ENCODE results near the gene OSBPL8. TPM values are rescaled to one million over a fixed set of nuclear protein-coding genes. Genes with fewer than 3 reads are reported as not detected.
A peak's percentile ranks its signal among the peaks of the same experiment; 100 is the strongest.
"Not testable (repeated sequence)": the region's sequence is repeated elsewhere in the genome, so short reads cannot be mapped to it uniquely, and the experiment has no call there.

OSBPL8 gene
- total and polyA plus RNA-seq, 5 experiments from 2014 or later, result 103 to 143 (median 114) TPM

DNA sequence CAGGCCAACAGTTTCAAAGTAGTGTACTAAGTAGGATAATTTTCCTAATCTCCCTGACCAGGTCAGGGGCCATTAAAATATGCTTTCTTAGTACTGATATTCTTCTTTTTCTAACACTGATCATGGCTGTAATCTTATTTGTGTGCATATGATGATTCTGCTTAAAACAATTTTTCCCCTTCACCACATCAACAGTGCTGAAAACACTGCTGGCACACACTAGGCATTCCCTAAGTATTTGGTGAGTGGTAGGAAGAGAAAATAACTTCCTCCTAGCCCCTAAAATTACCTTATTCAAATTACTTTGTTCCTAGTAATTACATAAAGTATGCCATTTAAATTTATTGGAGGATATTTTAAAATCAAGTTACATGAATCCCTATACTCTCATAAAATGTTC, 161.5 kb downstream of the OSBPL8 start:
- Mint-ChIP-seq H3K4me1 (peaks cover 0 to 2% (median 0%) of the 10 kb centered on the region in 4 donors), H3K4me3 (no peak overlapping the region), H3K9me3 (no peaks in the 10 kb centered on the region), H3K27ac (no peak overlapping the region), H3K27me3 (no peaks in the 10 kb centered on the region), H3K36me3 (peaks cover 0 to 64% (median 6%) of the 10 kb centered on the region in 3 donors)
- POLR2A ChIA-PET, result no interaction called here
- ATAC-seq (no peak), DNase-seq (no peak)

DNA sequence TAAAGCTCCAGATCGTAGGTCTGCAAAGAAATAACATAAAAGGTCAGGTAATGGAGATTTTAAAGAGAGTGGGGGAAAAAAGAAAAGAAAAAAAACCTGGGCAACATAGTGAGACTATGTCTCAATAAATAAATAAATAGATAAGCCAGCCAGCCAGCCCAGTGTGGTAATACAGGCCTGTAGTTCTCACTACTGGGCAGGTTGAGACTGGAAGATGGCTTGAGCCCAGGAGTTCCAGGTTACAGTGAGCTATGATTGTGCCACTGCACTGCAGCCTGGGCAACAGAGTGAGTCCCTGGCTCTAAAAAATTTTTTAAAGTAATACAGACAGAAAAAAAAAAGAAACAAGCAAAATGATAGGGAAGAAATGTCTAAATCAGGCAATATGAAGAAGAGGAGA, 168.1 kb downstream of the OSBPL8 start:
- Mint-ChIP-seq H3K9me3 (no peaks in the 10 kb centered on the region), H3K4me3 (no peak overlapping the region), H3K36me3 (peaks cover 5 to 80% (median 24%) of the 10 kb centered on the region in 3 donors), H3K27me3 (no peaks in the 10 kb centered on the region), H3K27ac (peak overlapping the region in 3 of 10 donors; percentile 41 to 68 (median 55)), H3K4me1 (no peaks in the 10 kb centered on the region)
- ATAC-seq (no peak), DNase-seq (no peak)
- POLR2A ChIA-PET, result no interaction called here

DNA sequence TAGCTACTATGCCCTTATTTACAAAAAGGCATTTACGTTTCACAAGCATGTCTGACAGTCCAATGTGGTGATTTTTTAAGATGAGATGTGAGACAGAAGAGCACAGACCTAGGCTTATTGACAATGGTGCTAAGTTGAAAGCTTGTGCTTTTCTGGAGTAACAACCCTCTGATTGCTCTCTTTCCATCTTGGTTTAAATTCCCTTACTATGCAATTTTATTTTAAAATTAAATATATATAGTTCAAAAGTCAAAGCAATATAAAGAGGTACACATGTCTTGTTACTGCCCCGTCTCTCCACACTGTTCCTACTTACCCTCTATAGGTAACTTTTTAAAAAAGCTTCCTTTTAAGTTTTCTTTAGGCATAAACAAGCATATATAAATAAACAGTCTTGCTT, 172.0 kb downstream of the OSBPL8 start:
- ATAC-seq (no peak), DNase-seq (no peak)
- no peak overlapping the region for H3K4me3 Mint-ChIP-seq
- H3K9me3 Mint-ChIP-seq, result no peaks in the 10 kb centered on the region
- peaks cover 0 to 2% (median 0%) of the 10 kb centered on the region in 4 donors for H3K4me1 Mint-ChIP-seq
- H3K27me3 Mint-ChIP-seq, result no peaks in the 10 kb centered on the region
- no peak overlapping the region for H3K27ac Mint-ChIP-seq
- POLR2A ChIA-PET, result interaction anchor here (0.6 kb wide), 1 partner anchor 42 kb away, joined by 3 read pairs; no protein-coding TSS in a partner anchor
- H3K36me3 Mint-ChIP-seq, result peaks cover 9 to 90% (median 30%) of the 10 kb centered on the region in 3 donors

DNA sequence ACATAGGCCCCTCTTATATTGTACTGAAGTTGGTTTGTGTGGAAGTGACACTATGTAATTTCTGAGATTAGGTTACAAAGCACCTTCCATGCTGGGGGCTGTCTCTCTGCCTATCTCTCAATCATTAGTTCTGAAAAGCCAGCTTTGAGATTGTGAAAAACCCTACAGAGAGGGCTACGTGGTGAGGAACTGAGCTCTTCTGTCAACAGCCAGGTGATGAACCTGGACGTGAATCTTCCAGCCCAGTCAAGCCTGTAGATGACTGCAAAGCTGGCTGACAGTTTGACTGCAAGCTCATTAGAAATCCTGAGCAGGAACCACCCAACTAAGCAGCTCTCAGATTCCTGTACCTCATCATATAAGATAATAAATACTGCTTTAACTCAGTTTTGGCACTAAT, 175.0 kb downstream of the OSBPL8 start:
- H3K27me3 Mint-ChIP-seq, result no peaks in the 10 kb centered on the region
- no peak for DNase-seq
- POLR2A ChIA-PET, result interaction anchor here (0.5 kb wide), 1 partner anchor 113 kb away, joined by 5 read pairs; no protein-coding TSS in a partner anchor
- H3K9me3 Mint-ChIP-seq, result no peaks in the 10 kb centered on the region
- peaks cover 0 to 2% (median 0%) of the 10 kb centered on the region in 4 donors for H3K4me1 Mint-ChIP-seq
- no peak overlapping the region for H3K4me3 Mint-ChIP-seq
- ATAC-seq, result no peak
- no peak overlapping the region for H3K27ac Mint-ChIP-seq
- H3K36me3 Mint-ChIP-seq, result peaks cover 3 to 81% (median 28%) of the 10 kb centered on the region in 3 donors

DNA sequence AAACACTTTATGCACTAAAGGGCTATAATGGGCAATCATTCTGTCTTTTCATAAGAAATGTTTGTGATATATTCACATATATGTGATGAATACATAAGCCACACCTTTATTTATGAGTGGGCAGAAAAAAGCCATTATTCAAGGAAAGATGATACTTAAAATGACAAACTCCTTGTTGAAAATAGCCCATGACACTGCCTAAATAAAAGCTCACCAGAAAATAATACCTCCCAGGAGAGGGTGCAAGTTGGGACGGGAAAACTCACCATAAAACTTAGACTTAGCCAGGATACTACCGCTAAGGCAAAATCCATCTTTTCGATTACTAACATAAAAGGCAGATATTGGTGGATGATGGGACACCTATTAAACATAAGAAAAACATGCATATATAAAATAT, 175.6 kb downstream of the OSBPL8 start:
- no peak for DNase-seq
- H3K4me1 Mint-ChIP-seq, result peaks cover 0 to 2% (median 0%) of the 10 kb centered on the region in 4 donors
- no peaks in the 10 kb centered on the region for H3K9me3 Mint-ChIP-seq
- no peaks in the 10 kb centered on the region for H3K27me3 Mint-ChIP-seq
- peaks cover 3 to 80% (median 26%) of the 10 kb centered on the region in 3 donors for H3K36me3 Mint-ChIP-seq
- POLR2A ChIA-PET, result no interaction called here
- no peak overlapping the region for H3K27ac Mint-ChIP-seq
- no peak overlapping the region for H3K4me3 Mint-ChIP-seq
- ATAC-seq, result no peak

DNA sequence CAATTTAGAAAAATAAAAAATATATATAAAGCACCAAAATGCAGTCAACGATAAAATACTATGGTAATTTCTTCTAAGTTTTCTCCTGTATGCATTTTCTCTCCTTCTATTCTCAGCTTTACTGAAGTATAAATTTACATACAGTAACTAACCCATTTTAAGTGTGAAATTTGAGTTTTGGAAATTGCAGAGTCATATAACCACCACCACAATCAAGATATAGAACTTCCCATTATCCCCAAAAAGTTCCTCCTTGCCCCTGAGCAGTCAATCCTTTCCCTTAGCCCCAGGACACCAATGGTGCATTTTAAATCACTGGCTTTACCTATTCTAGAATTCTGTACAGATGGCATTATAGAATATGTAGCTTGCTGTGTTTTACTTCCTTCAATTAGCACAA, 180.3 kb downstream of the OSBPL8 start:
- no peaks in the 10 kb centered on the region for H3K27me3 Mint-ChIP-seq
- H3K4me3 Mint-ChIP-seq, result no peak overlapping the region
- no peaks in the 10 kb centered on the region for H3K4me1 Mint-ChIP-seq
- DNase-seq, result no peak
- no peak for ATAC-seq
- H3K9me3 Mint-ChIP-seq, result no peaks in the 10 kb centered on the region
- peaks cover 0 to 80% (median 44%) of the 10 kb centered on the region in 3 donors for H3K36me3 Mint-ChIP-seq
- peak overlapping the region in 2 of 10 donors; percentile 12 for H3K27ac Mint-ChIP-seq
- POLR2A ChIA-PET, result no interaction called here

DNA sequence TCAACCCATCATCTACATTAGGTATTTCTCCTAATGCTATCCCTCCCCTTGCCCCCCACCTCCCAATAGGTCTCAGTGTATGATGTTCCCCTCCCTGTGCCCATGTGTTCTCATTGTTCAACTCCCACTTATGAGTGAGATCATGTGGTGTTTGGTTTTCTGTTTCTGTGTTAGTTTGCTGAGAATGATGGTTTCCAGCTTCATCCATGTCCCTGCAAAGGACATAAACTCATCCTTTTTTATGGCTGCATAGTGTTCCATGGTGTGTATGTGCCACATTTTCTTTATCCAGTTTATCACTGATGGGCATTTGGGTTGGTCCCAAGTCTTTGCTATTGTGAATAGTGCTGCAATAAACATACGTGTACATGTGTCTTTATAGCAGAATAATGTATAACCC, 182.7 kb downstream of the OSBPL8 start:
- H3K27ac Mint-ChIP-seq, result peak overlapping the region in 1 of 10 donors; percentile 10
- H3K27me3 Mint-ChIP-seq, H3K4me3 Mint-ChIP-seq, POLR2A ChIA-PET, H3K4me1 Mint-ChIP-seq, DNase-seq, ATAC-seq, H3K9me3 Mint-ChIP-seq: not testable (repeated sequence)
- H3K36me3 Mint-ChIP-seq, result peaks cover 0 to 79% (median 48%) of the 10 kb centered on the region in 3 donors

DNA sequence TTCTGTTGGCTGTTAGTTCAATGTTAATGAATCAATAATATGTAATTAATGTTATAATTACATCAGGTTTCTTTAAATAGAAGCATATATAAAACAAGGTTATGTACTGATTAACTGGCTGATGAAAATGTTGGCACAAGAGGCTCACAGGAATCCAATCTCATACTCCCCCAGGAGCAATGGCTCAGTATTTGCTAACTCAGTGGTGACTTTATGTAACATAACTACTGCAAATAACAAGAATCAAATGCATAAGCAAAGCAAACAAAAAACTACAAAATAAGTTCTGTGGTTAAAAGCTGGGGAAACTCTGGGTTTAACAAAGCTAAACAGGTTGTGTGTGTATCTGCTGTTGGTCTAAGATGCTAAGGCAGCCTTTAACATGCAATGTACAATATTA, 183.6 kb downstream of the OSBPL8 start:
- Mint-ChIP-seq H3K36me3 (peaks cover 0 to 78% (median 50%) of the 10 kb centered on the region in 3 donors), H3K4me3 (no peak overlapping the region), H3K27ac (no peak overlapping the region), H3K4me1 (no peaks in the 10 kb centered on the region), H3K27me3 (no peaks in the 10 kb centered on the region), H3K9me3 (no peaks in the 10 kb centered on the region)
- POLR2A ChIA-PET, result no interaction called here
- ATAC-seq (no peak), DNase-seq (no peak)

DNA sequence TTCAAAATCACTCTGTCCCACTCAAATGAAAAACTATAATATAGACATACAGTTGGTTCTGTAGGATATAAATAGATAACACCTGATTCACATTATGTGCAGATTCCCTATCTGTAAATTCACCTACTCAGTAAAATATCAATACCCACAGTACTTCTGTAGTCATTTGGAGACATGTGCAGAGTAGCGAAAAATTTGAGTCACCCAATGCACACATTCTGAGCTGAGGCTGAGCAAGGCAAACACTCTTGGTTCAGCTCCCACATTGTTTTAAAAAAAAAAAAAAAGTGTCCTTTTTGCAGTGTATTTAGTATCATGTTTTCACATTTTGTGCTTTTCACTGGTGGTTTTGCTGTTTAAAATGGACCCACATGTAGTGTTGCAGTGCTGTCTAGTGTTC, 184.1 kb downstream of the OSBPL8 start:
- Mint-ChIP-seq H3K36me3 (peaks cover 0 to 81% (median 55%) of the 10 kb centered on the region in 3 donors), H3K9me3 (no peaks in the 10 kb centered on the region), H3K4me3 (no peak overlapping the region), H3K27me3 (no peaks in the 10 kb centered on the region), H3K27ac (no peak overlapping the region), H3K4me1 (no peaks in the 10 kb centered on the region)
- POLR2A ChIA-PET, result no interaction called here
- no peak for ATAC-seq
- no peak for DNase-seq

DNA sequence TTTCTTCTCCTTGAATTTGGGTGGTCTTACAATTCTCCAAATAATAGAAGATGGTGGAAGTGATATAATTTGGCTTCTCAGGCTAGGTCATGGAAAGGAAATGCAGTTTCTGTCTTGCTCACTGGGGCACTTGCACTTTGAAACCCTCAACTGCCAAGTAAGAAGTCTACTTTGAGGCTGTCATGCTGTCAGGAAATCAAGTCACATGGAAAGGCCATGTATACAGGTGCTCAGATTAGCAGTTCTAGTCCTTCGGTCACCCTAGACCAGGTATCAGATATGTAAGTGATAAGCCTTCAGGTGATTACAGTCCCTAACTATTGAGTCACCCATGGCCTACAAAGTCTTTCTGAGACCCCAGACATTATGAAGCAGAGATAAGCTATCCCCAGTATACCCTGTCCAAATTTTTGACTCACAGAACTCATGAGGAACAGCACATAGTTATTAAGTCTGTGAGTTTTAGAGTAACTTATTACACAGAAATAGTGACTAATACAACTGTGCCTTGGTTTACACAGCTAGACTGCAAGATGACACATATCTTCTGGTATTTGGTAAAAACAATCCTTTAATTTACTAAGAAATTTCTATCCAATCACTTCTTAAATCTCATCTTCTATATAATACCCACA, 185.1 kb downstream of the OSBPL8 start:
- H3K4me1 Mint-ChIP-seq, result no peaks in the 10 kb centered on the region
- H3K36me3 Mint-ChIP-seq, result peaks cover 6 to 86% (median 62%) of the 10 kb centered on the region in 3 donors
- H3K9me3 Mint-ChIP-seq, result no peaks in the 10 kb centered on the region
- peak overlapping the region in 1 of 10 donors; percentile 5 for H3K27ac Mint-ChIP-seq
- ATAC-seq, result no peak
- POLR2A ChIA-PET, result no interaction called here
- H3K27me3 Mint-ChIP-seq, result no peaks in the 10 kb centered on the region
- H3K4me3 Mint-ChIP-seq, result no peak overlapping the region
- DNase-seq, result no peak

DNA sequence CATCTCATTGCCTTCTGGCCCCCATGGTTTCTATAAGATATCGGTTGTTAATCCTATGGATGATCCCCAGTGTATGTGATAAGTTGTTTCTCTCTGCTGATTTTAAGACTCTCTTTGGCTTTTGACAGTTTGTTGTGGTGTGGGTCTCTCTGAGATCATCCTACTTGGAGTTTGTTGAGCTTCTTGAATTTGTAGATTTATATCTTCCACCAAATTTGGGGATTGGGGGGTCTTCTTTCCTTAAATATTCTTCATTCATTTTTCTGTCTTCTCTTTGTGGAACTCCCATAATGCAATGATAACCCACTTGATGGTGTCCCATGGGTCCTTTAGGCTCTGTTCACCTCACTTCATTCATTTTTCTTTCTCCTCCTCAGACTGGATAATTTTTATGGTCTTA, 191.3 kb downstream of the OSBPL8 start:
- H3K27me3 Mint-ChIP-seq, result no peaks in the 10 kb centered on the region
- DNase-seq, result no peak
- POLR2A ChIA-PET, result no interaction called here
- H3K36me3 Mint-ChIP-seq, result peaks cover 45 to 89% (median 71%) of the 10 kb centered on the region in 3 donors
- peaks cover 0 to 6% (median 0%) of the 10 kb centered on the region in 4 donors for H3K4me1 Mint-ChIP-seq
- ATAC-seq, result no peak
- H3K4me3 Mint-ChIP-seq, result peak overlapping the region in 1 of 10 donors; percentile 30
- peaks cover 0 to 27% (median 2%) of the 10 kb centered on the region in 9 donors for H3K9me3 Mint-ChIP-seq
- peak overlapping the region in 3 of 10 donors; percentile 18 to 44 (median 21) for H3K27ac Mint-ChIP-seq

DNA sequence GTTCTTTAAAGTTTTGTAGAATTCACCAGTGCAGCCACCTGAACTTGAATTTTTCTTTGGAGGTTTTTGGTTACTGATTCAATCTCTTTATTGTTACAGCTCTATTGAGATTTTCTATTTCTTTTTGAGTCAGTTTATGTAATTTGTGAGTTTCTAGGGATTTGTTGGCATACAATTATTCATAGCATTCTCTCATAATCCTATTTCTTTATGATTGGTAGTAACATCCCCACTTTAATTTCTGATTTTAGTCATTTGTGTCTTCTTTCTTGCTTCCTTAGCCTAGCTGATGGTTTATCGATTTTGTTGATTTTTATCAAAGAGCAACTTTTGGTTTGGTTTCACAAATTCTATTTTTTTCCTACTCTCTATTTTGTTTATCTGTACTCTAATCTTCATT, 193.4 kb downstream of the OSBPL8 start:
- H3K27me3 Mint-ChIP-seq, result no peaks in the 10 kb centered on the region
- POLR2A ChIA-PET, result no interaction called here
- H3K9me3 Mint-ChIP-seq, result peaks cover 0 to 27% (median 2%) of the 10 kb centered on the region in 9 donors
- H3K4me1 Mint-ChIP-seq, result peaks cover 0 to 7% (median 0%) of the 10 kb centered on the region in 4 donors
- ATAC-seq, result no peak
- H3K4me3 Mint-ChIP-seq, result peak overlapping the region in 1 of 10 donors; percentile 45
- DNase-seq, result no peak
- H3K36me3 Mint-ChIP-seq, result peaks cover 45 to 90% (median 72%) of the 10 kb centered on the region in 3 donors
- peak overlapping the region in 1 of 10 donors; percentile 69 for H3K27ac Mint-ChIP-seq

DNA sequence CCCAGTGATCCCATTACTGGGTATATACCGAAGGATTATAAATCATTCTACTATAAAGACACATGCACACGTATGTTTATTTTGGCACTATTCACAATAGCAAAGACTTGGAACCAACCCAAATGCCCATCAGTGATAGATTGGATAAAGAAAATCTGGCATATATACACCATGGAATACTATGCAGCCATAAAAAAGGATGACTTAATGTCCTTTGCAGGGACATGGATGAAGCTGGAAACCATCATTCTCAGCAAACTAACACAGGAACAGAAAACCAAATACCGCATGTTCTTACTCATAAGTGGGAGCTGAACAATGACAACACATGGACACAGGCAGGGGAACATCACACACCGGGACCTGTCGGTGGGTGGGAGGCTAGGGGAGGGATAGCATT, 195.4 kb downstream of the OSBPL8 start:
- H3K27ac Mint-ChIP-seq, ATAC-seq, POLR2A ChIA-PET, H3K27me3 Mint-ChIP-seq, DNase-seq, H3K4me3 Mint-ChIP-seq, H3K4me1 Mint-ChIP-seq: not testable (repeated sequence)
- Mint-ChIP-seq H3K36me3 (peaks cover 38 to 86% (median 56%) of the 10 kb centered on the region in 3 donors), H3K9me3 (peaks cover 0 to 27% (median 2%) of the 10 kb centered on the region in 9 donors)

DNA sequence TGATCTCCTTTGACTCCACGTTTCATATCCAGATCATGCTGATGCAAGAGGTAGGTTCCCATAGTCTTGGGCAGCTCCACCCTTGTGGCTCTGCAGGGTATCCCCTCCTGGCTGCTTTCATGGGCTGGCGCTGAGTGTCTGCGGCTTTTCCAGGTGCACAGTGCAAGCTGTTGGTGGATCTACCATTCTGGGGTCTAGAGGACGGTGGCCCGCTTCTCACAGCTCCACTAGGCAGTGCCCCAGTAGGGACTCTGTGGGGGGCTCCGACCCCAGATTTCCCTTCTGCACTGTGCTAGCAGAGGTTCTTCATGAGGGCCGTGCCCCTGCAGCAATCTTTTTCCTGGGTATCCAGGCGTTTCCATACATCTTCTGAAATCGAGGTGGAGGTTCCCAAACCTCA, 199.3 kb downstream of the OSBPL8 start:
- peaks cover 0 to 6% (median 0%) of the 10 kb centered on the region in 4 donors for H3K4me1 Mint-ChIP-seq

More for the DNA sequence above, 199.3 kb downstream of the OSBPL8 start:
- no peak for ATAC-seq
- POLR2A ChIA-PET, result no interaction called here
- H3K9me3 Mint-ChIP-seq, result peaks cover 0 to 6% (median 0%) of the 10 kb centered on the region in 9 donors
- no peaks in the 10 kb centered on the region for H3K27me3 Mint-ChIP-seq
- peaks cover 3 to 83% (median 40%) of the 10 kb centered on the region in 3 donors for H3K36me3 Mint-ChIP-seq
- DNase-seq, result no peak
- H3K27ac Mint-ChIP-seq, result no peak overlapping the region
- no peak overlapping the region for H3K4me3 Mint-ChIP-seq

Measured in naive thymus-derived CD8-positive, alpha-beta T cell (primary cell).